DND-41 (cell line): ENCODE measurements around the gene OR4X2.
"Not testable (repeated sequence)": the region's sequence is repeated elsewhere in the genome, so short reads cannot be mapped to it uniquely, and the experiment has no call there.

Experiments used
- CTCF ChIP-seq: IDR thresholded peaks from 2 replicates; pipeline ENCODE4 v1.5.1; 2012; ENCODE audit warnings: borderline replicate concordance, low read length, moderate library complexity, mild to moderate bottlenecking; ENCODE audit not compliant: poor library complexity, severe bottlenecking; ENCODE audit errors: extremely low read depth
- EZH2 ChIP-seq: IDR thresholded peaks from 3 replicates; pipeline ENCODE4 v1.6.1; 2012; ENCODE audit warnings: borderline replicate concordance, low read depth, mild to moderate bottlenecking, moderate library complexity, low read length, inconsistent platforms; ENCODE audit not compliant: severe bottlenecking

GRCh38 chr11:48230057-48230456 lies 14.8 kb upstream of the OR4X2 start:
- TF ChIP-seq CTCF, EZH2: not testable (repeated sequence)
